Activated effector memory CD4-positive, alpha-beta T cell treated with anti-CD3 and anti-CD28 coated beads, Interleukin-2, amount 50 U/mL, for 16 hours (primary cell): Measurements from ENCODE around the gene CCDC83.
"Not testable (repeated sequence)": the region's sequence is repeated elsewhere in the genome, so short reads cannot be mapped to it uniquely, and the experiment has no call there.

ENCODE experiments used
- DNase-seq: peaks from one replicate; pipeline ENCODE4 v3.0.0-alpha.2; 2020

The CCDC83 gene

DNA sequence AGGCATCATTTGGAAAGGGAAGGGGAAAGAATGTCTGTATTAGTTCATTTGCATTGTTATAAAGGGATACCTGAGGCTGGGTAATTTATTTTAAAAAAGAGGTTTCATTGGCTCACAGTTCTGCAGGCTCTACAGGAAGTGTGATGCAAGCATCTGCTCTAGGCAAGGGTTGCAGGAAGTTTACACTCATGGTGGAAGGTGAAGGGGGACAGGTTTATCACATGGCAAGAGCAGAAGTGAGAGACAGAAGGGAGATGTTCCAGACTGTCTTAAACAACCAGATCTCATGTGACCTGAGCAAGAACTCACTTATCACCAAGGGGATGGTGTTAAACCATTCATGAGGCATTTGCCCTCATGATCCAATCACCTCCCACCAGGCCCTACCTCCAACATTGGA is 90.6 kb downstream of the CCDC83 start:
- DNase-seq, result no peak

DNA sequence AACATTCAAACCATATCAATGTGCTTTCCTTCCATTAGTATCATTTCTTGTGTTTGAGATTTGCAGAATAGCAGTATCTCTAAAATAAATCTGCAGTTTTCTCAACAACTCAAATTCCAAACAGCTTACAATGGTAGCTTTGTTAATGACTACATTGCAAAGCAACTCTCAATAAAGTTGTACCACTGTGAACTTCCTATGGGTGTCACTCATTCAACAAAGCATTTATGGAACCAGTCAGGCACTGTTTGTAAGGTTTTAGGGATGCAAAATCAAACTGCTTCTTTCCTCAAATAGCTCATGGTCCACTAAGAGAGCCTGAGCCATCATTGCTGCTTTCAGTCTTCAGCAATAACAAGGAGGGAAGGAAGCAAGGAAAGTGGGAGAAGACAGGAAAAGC is 91.0 kb downstream of the CCDC83 start:
- no peak for DNase-seq

DNA sequence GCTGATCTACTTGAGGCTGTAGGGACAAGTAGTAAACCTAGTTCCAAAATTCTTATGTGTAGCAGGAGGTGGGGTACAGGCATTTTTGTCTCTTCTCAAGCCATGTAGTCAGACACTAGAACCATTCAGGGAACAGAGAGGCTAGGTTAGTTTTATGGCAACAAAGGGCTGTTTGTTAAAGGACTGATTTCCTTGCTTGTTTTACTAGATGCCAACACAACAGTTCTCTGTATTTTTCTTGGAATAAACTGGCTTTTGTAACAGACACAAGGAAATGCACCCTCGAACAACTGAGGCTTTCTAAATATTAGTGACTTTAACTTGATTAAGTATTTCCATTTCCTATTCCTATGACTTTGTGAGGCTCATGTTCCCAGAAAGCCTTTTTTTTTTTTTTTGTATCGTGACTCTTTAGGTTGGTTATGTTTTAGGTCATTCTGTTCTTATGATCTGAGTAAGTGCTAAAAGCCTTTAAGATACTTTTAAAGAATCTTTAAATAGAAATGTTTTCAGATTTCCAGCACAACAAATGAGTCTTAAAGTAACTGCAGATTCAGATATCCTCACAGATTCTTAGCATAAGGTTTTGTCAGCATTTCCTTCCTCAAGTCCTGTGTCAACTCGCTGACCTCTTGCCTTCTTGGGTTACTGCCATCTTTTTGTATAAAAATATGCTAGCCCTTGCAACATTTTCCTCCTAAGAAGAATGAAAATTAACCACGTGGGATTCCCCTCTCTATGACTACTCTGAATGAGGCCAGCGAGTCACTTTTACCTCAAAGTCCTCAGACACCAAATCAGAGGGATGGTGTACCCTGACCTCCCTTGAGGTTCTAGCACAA is 92.5 kb downstream of the CCDC83 start:
- DNase-seq, result no peak

DNA sequence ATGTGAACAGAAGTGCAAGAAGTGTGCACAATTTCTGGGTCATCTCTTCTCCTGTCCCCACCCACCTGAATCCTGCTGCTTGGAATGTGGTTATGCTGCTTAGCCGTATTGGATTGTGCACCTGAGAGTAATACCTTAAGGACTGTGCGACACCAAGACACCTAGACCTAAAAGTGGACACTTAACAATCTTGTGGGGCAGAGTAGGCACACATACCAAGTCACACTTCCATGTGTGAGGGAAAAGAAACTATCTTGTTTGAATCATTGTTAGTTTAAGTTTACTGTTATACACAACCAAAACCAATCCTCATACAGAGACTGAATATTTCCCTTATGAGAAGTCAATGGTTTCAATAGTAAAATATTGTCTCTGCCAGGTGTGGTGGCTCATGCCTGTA is 93.7 kb downstream of the CCDC83 start:
- DNase-seq, result no peak

DNA sequence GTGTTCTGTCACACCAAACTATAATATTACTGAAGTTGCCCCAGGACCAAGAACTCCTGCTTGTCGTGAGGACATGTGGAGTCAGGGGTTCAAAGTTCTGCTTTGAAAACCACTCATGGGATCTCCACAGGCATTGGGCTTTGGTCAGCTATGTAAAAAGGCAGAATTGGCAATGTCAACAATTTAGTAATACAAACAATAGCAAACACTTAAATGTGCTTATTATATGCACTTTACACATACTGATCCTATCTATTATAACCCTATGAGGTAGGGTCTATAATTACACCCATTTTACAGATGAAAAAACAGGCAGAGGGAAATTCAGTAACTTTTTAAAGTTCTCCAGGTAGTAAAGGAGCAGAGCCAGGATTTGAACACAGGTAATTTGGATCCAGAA is 94.6 kb downstream of the CCDC83 start:
- DNase-seq, result no peak

DNA sequence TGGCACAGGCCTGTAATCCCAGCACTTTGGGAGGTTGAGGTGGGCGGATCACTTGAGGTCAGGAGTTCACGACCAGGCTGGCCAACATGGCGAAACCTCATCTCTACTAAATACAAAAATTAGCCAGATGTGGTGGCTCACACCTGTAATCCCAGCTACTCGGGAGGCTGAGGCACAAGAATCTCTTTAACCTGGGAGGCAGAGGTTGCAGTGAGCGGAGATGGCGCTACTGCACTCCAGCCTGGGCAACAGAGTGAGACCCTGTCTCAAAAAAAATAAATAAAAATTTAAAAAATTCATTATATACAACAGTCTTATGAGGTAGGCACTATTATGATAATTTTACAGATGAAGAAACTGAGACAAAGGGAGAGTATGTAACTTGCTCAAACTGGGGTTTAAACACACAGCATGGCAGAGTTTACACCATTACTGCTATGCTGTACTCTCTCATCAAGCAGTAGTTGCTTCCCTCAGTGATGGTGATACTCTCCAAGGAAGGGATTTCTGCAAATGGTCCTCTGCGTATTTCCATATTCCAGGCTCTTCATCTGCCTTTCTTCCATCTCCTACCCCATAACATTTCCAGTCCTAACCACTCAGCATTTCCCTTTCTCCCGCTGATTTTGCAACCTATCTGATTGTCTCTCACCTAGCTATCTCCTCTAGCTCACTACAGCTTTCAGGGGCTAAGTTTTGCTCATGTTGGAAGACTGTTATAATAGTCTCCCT is 95.3 kb downstream of the CCDC83 start:
- DNase-seq, result no peak

DNA sequence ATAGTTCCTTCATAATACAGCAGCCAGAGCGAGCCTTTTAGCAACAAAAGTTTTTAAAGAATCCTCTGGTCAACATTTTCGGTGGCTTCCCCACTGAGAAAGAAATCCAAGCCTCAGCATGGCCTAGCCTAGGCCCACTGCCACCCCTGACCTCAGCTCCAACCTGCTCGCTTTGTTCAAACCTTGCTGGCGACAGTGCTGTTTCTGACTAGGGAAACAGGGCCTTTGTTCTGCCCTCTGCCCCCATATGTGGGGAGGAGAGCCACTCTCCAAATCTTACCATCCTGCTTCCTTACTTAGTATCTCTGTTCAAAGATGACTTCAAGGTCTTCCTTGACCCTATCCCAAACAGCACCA is 95.8 kb downstream of the CCDC83 start:
- DNase-seq, result no peak

DNA sequence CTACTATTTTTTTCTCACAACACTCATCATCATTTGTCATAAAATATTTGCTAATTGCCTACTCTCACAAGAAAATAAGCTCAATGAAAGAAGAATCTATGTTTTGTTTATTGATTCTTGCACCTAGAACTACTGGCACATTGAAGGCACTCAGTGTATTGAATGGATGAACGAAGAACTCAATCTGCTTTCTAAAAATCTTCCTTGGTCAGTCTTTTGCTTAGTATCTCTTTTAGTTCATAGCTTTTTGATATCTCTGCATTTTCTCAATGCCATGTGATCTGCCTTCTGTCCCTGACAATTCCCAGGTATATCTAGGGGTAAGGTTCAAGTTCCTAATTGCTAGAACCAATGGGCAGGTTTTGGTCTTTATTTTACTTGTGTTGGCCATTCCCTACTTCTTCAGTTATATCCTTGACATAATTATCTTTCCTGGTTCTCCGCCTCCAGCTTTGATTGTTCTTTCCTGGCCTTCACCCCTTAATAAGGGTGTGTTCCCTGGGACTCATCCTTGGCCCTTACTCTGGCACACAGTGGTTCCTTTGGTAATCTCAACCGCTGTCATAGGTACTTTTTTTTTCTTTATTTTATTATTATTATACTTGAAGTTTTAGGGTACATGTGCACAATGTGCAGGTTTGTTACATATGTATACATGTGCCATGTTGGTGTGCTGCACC is 96.4 kb downstream of the CCDC83 start:
- no peak for DNase-seq

DNA sequence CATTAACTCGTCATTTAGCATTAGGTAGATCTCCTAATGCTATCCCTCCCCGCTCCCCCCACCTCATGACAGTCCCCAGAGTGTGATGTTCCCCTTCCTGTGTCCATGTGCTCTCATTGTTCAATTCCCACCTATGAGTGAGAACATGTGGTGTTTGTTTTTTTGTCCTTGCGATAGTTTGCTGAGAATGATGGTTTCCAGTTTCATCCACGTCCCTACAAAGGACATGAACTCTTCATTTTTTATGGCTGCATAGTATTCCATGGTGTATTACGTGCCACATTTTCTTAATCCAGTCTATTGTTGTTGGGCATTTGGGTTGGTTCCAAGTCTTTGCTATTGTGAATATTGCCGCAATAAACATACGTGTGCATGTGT is 96.9 kb downstream of the CCDC83 start:
- DNase-seq, result not testable (repeated sequence)

DNA sequence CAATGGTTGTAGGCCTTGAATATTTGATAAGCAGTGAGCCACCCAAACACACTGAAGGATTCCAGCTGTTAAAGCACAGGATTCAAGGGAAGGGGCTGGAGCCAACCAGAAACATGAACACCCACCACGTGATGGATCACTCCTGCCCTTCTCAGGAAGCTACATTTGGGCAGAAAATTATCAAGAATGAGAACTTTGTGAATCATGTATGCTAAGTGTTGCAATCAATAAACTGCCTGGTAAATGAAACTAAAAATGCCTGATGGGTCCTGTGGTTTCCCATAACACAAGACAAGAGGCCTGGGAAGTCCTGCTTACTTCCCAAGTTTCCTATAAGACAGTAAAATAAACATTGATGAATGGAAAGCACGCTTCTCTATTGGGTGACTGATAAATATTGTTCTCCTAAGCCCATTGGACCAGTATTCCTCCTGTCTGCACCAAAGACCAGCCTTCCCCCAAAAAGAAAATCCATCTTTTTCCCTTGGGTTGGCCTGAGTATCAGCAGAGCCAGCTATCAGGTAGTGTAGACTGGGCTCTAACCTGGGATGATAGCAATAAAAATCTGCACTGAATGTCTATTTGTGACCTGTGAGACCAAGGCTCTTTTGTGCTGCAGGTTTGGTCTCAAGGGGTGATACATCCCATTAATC is 98.4 kb downstream of the CCDC83 start:
- DNase-seq, result no peak

DNA sequence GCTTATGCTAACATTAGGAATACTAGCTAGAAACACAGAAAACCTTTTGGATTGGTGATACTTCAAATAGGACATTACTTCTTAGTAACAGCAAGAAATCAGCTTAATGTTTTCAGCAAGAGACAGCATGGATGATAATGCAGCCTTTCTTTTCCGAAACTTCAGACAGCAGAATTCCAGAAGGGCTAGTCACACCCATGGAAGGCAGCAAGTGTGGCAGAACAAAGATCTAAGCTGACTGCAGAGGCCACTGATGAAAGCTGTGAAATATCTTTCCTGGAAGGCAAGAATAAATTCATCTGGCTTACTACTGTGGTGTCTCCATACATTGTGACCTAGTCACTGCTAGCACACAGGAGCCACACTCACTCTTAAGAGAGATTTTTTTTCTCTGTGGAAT is 100.3 kb downstream of the CCDC83 start:
- DNase-seq, result no peak

DNA sequence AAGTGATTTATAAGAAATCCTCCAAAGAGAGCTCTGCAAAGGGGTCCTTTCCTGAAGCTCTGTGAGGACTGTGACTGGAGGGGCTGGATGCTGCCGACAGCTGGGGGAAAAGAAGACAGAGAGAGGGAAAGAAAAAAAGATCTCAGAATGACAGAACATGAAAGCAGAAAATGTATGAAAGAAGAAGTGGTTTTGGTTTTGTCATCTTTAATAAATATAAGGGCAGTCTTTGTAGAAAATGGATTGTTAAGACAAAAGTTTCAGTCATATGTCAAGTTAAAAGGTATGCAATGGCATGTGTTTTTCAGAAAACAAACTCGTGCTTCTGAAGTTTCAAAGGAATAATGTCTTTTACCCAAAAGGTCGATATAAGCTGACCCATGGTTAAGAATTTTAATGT is 105.5 kb downstream of the CCDC83 start:
- DNase-seq, result no peak

DNA sequence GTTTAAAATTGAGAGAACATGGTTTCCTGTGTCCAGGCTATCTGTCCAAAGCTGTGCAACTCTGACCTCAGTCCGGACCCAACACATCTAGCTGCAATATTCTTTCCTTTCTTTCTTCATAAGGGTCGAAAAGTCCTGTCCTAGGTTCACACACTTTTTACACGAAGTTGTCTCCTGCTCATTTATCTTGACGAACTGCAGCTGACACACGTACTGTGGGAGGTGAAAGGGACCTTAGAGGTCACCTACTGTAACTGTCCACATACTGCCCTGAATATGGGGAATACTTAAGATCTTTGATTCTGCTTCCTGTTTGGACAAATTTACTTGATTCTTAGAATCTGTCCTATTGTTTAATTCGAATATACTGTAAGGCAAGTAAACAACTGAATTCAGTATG is 105.9 kb downstream of the CCDC83 start:
- no peak for DNase-seq

DNA sequence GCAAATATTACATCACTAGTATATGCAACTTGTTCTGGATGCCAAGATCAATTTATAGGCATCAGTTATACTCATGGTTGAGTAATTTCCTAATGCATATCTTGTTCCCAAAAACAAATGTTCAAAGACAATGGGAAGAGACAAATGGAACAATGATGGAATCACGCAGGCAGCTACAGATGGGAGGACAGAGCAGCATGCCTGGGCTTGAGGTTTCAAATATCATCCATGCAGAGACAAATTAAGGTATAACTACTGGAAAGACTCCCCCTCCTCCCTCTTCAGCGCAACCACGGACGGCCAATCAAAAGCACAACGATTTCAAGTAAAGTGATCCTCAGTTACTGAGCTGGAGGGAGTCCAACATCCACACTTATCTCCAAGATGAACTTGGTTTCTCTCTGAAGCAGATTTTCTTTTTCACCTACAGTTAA is 106.8 kb downstream of the CCDC83 start:
- DNase-seq, result no peak

DNA sequence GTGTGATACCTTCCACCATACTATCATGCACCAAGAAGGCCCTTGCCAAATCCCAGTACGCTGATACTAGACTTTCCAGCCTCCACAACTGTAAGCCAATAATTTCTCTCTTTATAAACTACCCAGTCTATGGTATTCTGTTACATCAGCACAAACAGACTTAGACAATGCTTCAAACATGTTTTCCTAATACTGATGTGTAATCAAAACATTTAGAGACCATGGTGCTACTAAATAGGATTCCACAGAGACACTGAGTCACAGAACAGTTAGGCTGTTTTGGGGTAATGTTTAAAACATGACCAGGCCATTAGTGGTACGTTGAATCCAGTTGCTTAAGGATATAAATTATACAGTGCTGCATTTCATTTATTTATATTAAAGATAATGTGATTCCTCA is 110.0 kb downstream of the CCDC83 start:
- DNase-seq, result no peak

DNA sequence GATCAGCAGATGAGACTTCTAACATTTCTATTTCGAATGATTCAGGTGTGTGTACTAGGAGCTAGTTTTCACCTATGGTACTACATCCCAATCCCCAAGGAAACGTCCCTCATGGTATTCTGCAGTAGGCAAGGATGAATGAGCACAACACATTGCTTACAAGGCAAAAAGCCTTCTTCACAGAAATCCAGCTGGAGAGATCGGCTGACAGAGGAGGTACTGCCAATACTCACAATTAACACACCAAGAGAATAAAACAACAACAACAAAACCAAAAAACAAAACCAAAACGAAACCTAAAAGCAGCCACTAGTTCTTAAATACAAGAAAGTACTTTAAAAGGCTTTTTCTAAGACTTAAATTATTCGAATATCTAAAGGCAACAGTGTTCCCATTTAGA is 112.3 kb downstream of the CCDC83 start:
- no peak for DNase-seq
